Effector CD4-positive, alpha-beta T cell (primary cell): ENCODE data around the gene CCDC85C.

ENCODE experiments used
- DNase-seq: peaks from one replicate; pipeline ENCODE4 v3.0.0-alpha.2; 2020

CCDC85C gene

GRCh38 chr14:99587460-99588278, 16.3 kb downstream of the CCDC85C start:
- no peak for DNase-seq

- no peak for DNase-seq
Observed at GRCh38 chr14:99586761-99587459, 17.1 kb downstream of the CCDC85C start.

GRCh38 chr14:99586054-99586760, 17.8 kb downstream of the CCDC85C start:
- no peak for DNase-seq

GRCh38 chr14:99584823-99585222, 19.2 kb downstream of the CCDC85C start:
- DNase-seq: no peak

GRCh38 chr14:99581938-99582337, 22.1 kb downstream of the CCDC85C start:
- DNase-seq: no peak

- DNase-seq: no peak
Observed at GRCh38 chr14:99581374-99581773, 22.6 kb downstream of the CCDC85C start.

GRCh38 chr14:99579903-99580571, 24.0 kb downstream of the CCDC85C start:
- DNase-seq: no peak

GRCh38 chr14:99579120-99579836, 24.7 kb downstream of the CCDC85C start:
- no peak for DNase-seq

GRCh38 chr14:99578541-99579101, 25.4 kb downstream of the CCDC85C start:
- DNase-seq: no peak

GRCh38 chr14:99576761-99577705, 27.0 kb downstream of the CCDC85C start:
- DNase-seq: no peak

- no peak for DNase-seq
Observed at GRCh38 chr14:99576304-99576703, 27.7 kb downstream of the CCDC85C start.

- DNase-seq: no peak
Observed at GRCh38 chr14:99575043-99576023, 28.7 kb downstream of the CCDC85C start.

GRCh38 chr14:99574099-99574880, 29.7 kb downstream of the CCDC85C start:
- no peak for DNase-seq

GRCh38 chr14:99573436-99574098, 30.4 kb downstream of the CCDC85C start:
- no peak for DNase-seq

GRCh38 chr14:99573000-99573330, 31.0 kb downstream of the CCDC85C start:
- DNase-seq: no peak

GRCh38 chr14:99572173-99572999, 31.6 kb downstream of the CCDC85C start:
- DNase-seq: no peak

- DNase-seq: no peak
Observed at GRCh38 chr14:99571303-99571986, 32.6 kb downstream of the CCDC85C start.
